GM19351 (cell line): Measurements from ENCODE around the gene WBP2.
"Not testable (repeated sequence)": the region's sequence is repeated elsewhere in the genome, so short reads cannot be mapped to it uniquely, and the experiment has no call there.

Experiments used
- ATAC-seq: cut with Tn5 transposase; IDR thresholded peaks from one replicate; pipeline ENCODE4 v1.9.1; 2021; ENCODE audit warnings: mild to moderate bottlenecking, moderate library complexity; ENCODE audit not compliant: unreplicated experiment

The WBP2 gene

DNA sequence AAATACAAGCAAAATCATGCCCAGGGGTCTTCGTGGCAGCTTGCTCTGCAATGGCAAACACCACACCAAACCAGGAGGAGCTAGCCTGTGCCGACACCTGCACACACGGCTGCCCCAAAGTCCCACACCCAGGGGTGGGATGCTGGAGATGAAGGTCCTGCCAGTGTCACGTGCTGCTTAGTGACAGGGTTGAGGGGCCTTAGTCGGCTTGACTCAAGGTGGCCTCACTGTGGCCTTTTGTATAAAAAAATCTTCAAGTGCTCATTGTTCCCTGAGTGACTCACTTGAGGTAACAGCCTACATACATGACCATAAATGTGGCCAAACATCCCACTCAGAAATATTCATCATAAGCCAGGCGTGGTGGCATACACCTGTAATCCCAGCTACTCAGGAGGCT, 34.3 kb upstream of the WBP2 start:
- ATAC-seq = no peak

DNA sequence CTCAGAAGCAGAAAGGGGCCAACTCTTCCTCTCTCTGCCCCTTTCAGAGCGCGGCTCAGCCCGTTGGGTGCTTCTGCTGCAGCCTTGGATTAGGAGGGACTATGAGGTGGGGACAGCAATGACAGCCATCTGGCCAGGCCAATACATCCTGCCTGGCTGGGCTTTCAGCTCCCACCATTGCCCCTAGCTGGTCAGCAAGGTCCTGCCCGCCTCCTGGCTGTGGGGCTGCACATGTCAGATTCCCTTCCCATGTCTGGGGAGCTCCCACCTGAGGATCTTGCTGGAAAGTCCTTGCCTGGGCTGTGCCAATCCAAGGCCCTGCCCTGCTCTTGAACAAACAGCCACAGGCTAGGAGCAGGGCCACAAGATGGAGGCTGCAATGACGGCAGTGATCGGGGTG, 33.3 kb upstream of the WBP2 start:
- ATAC-seq = no peak

DNA sequence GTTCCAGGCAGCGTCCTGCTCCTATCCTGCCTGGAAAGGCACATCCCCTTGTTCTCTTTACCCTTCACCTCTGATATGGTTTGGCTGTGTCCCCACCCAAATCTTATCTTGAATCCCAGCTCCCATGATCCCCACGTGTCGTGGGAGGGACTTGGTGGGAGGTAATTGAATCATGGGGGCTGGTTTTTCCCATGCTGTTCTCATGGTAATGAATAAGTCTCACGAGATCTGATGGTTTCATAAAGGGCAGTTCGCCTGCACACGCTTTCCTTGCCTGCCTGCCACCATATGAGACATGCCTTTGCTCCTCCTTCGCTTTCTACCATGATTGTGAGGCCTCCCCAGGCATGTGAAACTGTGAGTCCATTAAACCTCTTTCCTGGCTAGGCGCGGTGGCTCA, 30.7 kb upstream of the WBP2 start:
- ATAC-seq = not testable (repeated sequence)

DNA sequence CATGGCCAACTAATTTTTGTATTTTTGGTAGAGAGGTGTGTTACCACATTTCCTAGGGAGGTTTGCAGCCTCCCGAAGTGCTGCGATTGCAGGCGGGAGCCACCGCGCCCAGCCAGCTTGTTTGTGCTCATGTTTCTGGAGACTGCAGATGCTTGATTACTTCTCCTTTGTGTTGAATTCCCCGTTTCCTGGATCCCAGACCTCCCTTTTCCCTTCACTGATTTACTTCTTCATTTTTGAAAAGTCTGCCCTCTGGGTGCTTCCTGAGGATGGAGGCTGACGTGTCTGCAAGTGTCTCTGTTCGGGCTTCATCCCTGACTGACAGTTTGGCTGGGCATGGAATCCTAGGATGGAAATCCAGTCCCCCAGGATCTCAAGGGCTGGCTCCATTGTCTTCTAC, 30.3 kb upstream of the WBP2 start:
- ATAC-seq = no peak

DNA sequence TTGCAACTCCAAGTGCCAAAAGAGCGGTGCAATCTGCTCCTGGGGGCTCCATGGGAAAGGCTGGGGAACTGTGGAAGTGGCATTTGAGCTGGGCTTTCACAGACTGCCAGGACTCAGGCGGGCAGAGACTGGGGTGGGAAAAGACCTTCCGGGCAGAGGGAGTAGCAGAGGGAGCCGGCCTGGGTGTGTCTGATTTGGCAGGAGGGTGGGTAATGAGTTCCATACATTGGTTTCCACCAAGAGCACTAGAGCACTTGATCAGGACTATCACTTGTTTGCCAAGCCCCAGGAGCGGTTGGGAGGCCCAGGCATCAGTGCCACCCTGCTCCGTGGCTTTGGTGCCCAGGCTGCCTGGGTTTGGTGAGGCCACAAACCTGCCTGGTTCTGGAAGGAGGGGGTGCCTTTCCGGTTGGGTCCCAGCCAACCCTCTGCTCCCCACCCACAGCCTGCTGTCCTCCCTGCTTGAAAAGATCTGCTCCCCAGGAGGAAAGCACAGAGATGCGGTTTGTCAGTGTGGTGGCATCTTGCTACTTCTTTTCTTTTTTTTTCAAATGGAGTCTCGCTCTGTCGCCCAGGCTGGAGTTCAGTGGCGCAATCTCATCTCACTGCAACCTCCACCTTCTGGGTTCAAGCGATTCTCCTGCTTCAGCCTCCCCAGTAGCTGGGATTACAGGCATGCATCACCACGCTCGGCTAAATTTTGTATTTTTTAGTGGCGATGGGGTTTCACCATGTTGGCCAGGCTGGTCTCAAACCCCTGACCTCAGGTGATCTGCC, 26.7 kb upstream of the WBP2 start:
- no peak for ATAC-seq

DNA sequence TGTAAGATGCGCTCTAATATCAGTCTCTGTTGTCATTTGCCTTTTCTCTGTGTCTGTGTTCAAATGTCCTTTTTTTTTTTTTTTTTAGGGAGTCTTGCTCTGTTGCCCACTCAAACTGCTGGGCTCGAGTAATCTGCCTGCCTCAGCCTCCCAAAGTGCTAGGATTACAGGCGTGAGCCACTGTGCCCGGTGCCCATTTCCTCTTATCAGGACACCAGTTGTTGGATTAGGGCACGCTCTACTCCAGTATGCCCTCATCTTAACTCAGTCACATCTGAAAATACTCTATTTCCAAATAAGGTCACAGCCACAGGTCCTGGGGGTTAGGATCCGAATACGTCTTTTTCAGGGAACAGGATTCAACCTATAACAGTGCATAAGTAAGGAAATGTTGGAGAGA, 25.1 kb upstream of the WBP2 start:
- no peak for ATAC-seq

DNA sequence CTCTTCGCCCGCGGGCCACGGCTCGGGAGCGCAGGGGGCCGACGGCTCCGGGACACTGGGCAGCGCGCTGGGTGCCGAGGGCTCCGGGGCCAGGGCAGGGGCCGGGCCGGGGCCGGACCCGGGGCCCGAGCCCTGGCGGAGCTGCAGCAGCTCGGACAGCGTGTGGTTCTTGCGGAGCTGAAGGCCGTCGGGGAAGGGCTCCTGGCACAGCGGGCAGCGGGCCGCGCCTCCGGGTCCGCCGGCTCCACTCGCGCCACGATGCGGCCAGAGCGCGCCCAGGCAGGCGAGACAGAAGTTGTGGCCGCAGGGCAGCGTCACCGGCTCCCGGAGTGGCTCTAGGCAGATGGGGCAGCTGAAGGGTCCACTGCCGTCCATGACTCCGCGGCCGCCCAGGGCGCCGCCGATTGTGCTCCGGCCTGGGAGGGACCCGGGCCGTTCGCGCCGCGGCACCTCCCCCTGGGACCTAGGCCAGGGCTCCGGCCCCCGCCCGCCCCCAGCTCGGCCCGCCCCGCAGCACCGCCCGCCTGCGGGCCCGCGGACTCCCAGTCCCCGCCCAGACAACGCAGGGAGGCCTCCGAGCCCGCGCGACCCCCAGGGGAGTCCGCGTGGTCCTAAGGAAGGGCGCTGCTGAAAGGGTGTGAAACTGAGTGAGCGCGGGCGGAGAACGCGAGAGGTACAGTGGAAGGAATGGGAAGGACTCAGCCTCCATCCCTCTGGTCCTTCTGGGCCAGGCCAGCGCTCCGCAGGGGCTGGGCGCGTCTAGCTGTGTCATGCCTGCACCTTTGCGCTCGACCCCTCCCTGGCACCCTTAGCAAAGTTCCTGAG, 23.3 kb upstream of the WBP2 start, which contains the start of gene TRIM47:
Gene TRIM47 (minus strand): TSS at position 408 of the 825 bp plus-strand sequence. CDS start 33 bp downstream, at position 375.
- no peak for ATAC-seq

DNA sequence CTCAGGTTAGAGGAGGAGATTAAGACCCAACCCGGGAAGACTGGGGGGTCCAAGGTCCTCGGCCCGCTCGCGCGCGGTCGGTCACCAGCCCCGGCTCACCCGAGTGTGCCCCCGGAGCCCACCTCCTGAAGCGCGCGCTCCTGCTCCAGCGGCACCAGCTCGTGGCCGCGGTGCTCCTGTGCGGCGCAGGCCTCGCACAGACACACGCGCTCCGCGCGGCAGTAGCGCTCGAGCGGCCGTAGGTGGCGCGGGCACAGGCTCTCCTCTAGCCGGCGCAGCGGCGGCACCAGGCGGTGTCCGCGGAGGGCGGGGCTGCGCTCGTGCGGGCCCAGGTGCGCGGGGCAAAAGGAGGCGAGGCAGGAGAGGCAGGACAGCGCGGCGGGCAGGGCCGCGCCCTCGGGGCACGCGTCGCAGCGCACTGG, 22.6 kb upstream of the WBP2 start:
- ATAC-seq = peak; percentile 54

DNA sequence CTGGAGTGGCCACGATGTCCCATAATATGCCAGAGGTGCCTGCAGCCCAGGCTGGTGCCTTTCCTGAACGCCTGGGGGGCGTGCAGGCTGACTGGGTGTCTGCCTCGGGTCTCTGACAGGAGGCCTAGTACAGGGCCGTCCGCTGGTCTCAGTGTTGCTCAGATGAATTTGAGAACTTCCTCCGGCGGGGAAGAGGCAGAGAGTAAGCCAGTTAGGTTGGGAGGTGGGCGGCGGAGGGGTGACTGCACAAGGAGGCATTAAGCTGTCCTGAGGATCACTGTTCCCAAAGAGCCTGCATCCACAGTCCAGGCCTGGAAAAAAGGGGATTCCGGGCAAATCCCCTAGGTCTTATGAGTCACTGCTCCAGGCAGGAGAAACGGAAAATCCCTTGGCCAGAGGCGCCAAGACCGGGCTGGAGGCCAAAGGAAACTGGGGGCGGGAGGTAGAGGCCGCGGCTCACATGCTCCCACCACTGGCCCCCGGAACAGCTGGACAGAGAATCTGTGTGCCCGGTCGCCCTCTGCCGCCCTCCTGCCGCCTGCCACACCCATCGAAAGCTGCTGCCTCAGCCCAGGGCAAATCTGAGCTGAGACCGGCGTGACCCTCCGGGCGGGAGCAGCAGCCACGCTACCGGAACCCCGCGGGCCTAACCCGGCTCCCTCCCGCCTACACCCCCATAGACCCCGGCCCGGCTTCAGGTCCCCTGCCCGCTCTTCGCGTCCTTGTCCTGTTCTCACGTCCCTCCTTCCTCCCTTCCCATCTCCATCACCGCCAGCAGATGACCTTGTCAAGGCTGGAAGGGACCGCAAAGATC, 22.0 kb upstream of the WBP2 start:
- ATAC-seq = no peak

DNA sequence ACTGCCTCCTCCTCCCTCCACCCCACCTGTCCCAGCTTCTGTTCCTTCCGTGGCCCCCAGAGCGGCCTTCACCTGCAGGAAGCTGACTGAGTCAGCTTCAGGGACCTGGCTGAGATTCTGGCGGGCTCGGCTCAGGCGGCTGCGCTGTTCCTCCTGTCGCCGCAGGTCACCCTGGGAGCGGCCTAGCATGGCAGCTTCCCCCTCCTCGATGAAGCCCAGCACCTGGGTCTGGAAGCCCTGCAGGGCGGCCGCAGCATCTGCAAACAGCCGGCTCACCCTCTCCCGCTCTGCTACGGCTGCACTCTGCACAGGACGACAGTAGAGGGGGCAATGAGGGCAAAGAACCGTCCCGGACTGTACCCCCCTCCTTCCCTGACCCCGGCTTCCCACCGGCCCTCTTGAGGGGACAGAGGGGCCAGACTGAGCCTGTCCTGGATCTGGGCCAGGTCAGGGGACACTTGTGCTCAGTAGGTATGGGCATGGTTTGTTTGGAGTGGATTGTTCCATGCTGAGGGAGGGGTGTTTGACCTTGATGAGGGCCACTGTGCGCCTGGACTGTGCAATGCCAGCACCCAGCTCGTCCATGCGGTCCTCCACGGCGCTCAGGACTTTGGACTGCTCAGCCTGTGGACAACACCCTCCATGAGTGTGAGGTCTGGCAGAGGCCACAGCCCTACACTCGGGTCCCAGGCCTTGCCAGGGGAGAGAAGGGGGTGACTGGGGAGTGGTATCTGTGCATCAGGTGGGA, 21.2 kb upstream of the WBP2 start:
- ATAC-seq = peak; percentile 51

DNA sequence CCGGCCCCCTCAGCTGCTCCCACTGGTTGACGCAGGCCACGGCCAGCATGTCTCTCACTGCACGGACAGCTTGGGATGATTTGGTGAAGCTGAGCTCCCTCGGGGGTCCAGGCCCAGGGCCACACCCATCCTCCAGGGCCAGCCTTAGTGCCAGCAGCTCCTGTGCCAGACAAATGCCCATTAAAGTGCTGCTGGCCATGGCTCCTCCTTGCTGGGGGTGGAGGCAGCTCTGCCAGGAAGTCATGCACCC, 20.7 kb upstream of the WBP2 start:
- no peak for ATAC-seq

DNA sequence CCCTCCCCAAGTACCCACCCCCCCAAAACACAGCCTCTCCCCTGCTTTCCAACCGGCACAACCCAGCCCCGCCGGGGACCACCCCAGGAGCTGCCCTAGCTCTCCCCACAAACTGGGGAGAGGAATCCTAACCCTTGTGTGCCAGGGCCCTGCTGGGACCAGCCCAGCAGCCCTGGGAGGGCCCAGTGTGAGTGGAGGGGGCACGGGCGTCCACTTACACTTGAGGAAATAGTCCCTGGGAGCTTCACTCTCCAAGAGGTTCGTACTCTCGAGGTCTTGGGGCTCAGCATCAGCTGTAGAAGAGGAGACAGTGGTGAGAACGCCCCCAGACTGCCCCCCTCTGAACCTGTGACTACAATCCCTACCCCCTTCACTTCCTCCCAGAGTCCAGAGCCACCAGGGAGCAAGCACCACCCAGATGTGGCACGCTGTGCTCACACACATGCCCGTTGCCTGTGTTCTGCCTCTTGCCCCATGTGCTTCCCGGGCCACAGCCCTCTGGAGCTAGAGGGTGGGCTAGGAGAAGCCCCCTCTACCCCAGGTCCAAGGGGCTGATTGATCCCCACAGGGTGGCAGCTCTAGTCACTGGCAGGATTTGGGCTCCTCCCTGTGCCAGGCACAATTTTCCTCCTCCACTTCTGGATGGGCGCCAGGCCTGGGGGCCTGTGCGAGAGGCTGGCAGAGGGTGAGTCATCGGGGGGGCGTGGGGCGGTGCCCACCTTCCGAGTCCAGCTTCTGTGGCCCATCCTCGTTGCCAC, 20.2 kb upstream of the WBP2 start:
- no peak for ATAC-seq

DNA sequence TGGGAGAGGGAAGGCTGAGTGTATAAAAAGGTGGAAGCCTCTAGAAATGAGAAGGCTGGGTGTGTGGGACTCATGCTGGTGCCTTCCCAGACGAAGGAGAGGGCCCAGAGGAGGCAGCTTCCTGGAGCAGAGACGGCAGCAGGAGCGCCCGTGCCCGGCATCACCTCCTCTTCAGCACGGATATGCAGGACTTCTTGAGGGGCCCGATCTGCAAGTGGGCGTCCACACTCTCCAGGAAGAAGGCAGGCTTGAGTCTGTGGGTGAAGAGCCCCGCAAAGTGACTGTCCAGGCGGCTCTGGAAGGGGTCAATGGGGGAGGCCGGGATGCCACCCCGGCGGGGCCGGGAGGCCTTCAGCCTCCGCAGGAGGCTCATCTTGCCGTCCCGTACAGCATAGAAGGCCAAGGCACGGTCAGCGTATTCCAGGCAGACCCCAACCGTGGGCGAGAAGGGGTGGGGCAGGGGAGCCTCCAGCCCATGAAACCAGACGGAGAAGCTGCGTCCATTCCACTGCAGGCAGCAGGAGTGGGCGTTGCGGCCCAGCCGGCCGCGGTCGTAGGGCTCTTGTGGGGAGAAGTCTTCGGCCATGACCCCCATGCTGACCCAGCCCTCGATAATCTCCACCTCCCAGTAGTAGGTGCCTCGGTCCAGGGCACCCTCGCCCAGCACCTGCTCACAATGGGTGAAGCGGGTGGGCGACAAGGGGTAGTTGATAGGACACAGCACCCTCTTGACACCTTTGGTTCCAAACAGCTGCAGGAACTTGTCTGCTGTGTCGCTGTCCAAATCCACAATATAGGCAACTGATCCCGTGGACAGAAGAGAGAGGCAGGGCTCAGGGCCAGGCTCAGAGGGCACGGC, 19.4 kb upstream of the WBP2 start:
- no peak for ATAC-seq

DNA sequence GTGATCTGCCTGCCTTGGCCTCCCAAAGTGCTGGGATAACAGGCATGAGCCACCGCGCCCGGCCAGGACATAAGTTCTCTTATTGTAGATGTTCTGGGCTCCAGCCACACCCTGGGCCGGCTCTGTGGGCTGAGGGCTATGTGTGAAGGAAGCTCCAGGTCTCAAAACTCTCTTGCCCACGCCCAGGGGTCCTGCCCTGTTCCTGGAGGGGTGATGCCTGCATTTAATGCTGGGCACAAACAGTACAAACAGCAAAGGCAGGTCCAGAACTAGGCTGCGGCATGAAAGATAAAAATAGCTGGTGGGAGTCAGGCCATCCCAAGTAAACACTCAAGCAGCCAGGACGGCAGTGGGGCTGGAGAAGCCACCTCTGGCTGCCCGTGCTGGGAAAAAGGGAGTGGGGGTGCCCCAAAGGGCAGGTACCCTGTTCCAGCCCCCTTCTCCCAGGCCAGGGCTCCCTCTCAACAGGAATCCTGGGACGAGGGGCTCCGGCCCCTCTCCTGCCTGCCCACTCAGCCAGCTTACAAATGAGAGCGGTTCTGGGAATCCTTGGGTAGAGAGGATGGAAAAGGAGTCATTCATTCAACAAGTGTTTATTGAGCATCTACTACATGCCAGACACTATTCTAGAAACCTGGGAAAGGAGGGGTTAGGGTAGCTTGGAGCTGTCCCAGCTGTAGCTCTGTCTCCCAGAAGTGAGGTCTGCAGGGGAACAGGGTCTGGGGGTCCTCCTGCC, 18.6 kb upstream of the WBP2 start:
- no peak for ATAC-seq

DNA sequence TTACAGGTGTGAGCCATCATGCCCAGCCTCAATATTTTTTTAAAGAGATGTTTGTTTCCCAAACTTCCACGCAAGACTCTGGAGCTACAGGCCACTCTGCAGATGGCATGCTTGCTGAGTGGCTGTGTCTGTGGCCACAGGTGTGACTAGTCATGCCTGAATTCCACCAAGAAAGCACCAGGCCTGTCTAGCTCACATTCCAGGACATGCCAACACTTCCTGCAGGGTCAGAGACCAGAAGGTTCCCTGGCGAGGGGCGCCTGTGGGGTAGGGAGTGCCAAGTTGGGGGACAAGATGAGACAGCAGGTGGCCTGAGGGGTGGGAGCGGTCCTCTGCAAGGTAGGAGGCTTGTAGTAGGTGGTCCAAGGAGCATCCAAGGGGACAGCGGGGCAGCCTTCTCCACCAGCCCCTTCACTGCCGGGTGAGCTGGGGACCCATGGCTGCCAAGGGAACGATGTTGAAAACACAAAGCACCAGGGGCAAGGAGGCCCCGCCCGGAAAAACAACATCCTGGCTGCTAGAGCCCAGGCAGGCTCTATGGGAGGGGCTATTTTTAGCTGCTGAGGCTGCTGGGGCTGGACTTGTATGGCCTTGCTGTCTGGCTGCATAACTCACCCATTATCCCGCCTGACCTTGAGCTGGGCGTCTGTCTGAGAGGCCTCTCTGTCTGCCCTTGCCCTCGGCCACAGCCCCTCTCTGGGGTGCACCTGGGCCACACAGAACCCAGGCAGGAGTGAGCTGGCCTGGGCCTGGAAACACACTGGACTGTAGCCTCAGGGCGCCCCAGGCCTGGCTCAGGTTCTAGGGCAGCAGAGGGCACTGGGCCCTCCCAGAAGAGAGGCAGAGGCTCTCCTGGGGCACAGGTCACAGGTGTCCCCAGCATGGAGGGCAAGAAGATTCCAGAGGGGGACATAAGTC, 17.6 kb upstream of the WBP2 start:
- no peak for ATAC-seq

DNA sequence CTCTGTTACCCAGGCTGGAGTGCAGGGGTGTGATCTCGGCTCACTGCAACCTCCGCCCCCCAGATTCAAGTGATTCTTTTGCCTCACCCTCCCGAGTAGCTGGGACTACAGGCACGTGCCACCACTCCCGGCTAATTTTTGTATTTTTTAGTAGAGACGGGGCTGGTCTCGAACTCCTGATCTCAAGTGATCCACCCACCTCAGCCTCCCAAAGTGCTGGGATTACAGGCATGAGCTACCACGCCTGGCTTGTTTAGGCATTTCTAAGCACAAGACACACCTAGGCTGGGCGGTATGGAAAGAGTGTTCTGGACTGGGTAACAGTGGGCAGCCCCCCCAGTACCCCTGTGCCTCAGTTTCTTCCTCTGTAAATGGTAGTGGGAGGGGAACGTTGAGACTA, 15.1 kb upstream of the WBP2 start:
- ATAC-seq = not testable (repeated sequence)

DNA sequence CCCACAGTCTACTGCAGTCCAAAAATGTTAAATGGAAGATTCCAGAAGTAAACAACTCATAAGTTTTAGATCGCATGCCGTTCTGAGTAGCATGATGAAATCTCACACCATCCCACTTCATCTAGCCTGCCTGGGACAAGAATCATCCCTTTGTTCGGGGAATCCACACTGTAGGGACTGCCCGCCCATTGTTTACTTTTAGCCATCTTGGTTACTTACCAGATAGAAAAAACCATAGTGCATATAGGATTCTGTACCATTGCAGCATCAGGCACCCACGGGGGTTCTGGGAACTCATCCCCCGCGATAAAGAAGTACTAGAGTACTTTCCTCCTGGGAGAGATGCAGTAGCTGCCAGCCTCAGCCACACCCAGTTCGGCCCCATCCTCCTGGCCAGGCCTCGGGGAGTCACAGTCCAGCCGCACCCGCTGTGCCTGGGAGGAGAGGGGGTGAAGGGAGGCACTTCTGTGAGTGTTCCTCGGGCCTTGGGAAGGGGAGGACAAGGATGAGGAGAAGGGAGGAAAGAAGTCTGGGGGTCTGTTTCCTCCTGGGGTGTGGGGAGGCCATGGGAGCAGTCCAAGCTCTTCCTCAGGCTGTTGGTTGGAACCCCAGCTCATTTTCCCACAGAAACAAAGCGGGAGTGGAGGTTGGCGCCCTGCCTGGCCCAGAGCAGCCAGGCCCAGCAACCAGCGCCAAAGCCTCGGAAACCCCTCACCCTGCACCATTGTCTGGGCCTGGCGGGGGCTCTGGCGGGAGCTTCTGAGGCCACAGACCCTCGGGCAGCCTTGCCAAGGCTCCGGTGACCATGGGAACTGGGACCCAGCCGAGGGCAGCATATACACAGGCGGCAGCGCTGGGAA, 14.4 kb upstream of the WBP2 start:
- no peak for ATAC-seq
